Mucosa of gallbladder (tissue), 1 donor: ENCODE results near the gene DCN. TPM values are rescaled to one million over a fixed set of nuclear protein-coding genes. Genes with fewer than 3 reads are reported as not detected.
A peak's percentile ranks its signal among the peaks of the same experiment; 100 is the strongest.

Experiments
- DNase-seq: peaks from one replicate; pipeline ENCODE4 v3.0.0-alpha.2; 2020; ENCODE audit warnings: low spot score
- total RNA-seq: library from RNA; stranded (reverse); gene quantifications from one replicate; pipeline ENCODE4 v1.2.1, GENCODE V29; 2021
- donor health status: DM: no; HTN: no; CAD: no.

The DCN gene
- total RNA-seq, 1 donor from 2014 or later = 387 TPM

DNA sequence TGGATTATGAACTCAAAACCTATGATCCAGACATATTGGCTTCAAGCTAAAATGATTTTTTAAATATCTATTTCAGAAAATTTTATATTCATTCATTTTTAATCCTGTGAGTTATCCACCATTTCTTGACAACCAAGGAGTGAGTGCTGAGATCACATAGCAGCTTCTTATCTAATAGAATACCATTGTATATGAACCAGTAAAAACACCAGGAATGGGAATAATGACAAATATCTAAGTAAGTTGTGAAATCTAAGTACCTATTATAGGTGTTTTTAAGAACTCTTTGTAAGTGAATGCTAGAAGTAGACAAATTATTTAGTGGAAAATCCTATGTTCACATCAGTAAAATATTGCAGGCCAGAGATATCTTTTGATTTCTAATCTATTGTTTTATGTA, 79.5 kb downstream of the DCN start:
- DNase-seq = no peak

DNA sequence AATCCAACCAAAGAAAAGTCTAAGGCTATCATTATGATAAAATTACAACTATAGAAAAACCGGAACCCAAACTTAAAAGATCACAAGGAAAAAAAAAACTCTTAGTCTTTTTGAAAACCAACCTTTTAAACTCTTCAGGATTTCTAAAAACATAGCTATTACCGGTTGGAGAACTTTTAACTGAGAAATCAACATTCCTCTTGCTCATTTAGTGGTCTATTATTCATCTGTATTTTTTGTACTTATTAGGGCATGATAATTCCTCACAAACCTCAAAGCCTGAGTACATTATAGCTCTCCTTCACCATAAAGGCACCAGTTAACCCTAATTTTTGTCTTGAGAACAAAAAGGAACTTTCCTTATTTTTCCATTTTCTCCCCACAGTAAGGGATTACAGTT, 81.7 kb downstream of the DCN start:
- DNase-seq = no peak

DNA sequence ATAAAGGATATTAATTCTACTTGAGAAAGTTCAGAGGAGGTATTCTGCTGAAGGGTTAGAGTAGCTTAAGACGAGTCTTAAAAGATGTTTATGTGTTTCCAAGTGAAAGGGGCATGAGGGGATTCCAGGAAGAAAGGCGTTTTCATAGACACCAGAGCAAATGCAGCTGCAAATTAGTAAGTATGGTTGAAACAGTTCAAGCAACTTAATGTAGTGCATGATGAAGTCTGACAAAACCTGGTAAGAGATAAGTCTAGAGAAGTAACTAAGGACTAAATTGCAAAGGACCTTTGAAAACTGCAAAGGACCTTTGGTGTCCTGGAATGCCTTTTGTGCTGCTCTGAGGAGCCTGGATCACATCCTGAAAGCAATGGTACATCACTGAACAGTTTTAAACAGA, 82.8 kb downstream of the DCN start:
- no peak for DNase-seq

DNA sequence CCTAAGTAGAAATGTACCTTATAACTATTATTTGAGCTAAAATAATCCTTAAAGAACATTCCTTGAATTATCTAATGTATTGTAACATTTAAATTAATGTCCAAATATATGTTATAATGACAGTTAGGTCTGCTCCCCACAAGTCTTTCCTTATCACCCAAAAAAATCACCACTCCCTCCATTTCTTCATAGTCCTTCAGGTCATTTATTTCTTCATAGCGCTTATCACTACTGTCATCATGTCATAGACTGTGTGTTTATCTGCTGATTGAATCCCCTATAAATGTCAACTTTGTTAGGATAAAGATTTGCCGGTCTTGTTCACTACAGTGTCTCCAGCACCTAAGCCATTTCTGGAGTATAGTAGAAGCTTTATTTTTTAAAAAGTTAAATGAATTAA, 83.3 kb downstream of the DCN start:
- no peak for DNase-seq

DNA sequence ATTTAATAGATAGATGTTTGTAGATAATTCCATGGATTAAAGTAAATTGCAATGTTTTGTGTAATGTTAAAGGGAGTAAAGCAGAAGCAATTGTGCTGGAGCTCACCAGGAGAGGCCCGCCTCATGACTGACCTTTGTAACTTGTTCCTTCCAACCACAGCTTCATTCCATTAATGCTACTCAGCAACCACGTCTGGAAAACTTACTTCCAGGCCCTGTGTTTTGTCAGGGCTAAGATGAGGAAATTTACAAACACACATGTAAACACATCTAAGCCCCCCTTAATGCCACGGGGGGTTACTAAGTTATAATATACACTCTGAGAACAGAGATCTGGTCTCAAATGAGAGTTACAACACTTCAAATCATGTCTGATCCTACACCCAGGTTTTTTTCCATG, 83.7 kb downstream of the DCN start:
- DNase-seq = peak; percentile 42

DNA sequence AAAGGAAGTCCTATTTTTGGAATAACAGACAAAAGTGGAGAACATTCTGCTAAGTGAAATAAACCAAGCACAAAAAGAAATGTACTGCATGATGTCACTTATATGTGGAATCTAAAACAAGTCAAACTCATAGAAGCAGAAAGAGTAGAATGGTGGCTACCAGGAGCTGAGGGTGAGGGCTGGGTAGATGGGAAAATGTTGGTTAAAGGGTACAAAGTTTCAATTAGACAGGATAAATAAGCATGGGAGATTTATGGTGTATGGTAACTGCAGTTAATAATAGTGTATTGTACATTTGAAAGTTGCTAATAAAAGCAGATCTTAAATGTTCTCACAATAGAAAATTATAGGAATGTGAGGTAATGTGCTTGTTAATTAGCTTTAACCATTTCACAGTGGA, 84.2 kb downstream of the DCN start:
- no peak for DNase-seq

DNA sequence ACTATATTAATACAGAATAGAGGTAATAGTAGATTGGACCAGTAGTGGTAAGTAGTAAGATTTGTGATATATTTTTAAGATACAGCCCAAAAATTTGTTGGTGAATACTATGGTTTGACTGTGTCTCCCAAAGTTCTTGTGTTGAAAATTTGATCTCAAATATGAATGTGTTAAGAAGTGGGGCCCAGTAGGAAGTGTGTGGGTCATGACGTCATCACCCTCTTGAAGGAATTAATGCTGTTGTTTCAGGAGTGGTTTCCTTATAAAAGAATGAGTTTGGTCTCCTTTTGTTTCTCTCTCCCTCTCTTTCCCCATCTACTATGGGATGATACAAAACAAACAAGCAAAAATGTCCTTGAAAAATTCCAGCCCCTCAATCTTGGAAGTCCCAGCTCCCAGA, 87.7 kb downstream of the DCN start:
- DNase-seq = no peak

DNA sequence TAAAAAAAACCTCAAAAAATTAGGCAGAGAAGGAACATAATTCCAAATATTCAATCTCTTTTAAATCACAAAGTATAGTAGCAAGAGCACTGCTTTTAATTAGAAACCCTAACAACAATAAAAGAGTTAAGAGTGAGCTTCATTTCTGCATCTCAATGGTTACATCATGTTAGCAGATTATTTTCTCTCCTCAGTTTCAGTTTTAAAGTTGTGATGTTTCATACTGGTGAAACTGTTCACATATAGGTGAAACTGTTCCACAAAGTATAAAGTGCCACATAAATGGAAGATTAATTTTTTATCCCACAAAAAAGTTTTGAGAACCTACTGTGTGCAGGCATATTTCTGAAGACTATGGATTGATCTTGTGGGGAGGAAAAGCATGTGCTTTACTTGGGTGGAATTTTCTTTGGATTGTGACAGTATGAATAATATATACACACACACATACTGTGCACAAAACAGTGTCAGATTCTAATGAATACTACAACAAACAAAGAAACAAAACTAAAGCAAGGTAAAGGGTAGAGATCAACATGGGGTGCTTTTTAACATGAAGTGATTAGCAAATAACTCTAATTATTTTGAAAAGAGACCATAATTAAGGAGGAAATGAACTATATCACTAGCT, 88.5 kb downstream of the DCN start:
- DNase-seq = no peak

DNA sequence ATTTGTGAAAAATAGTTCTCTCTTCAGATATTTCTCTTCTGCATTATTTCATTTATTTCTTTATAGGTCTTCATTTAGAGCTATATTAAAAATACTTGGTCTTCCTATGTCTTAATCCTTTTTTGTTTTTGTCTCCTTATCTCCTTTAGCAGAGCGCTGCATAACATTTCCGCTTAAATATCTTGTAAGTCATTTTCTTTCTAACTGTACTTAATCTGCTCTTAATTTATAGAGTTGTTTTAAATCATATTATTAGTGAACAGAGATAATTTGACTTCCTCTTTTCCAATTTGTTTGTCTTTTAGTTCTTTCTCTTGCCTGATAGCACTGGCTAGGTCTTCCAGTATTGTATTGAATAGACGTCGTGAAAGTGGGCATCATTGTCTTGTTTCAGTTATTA, 89.3 kb downstream of the DCN start:
- DNase-seq = no peak

DNA sequence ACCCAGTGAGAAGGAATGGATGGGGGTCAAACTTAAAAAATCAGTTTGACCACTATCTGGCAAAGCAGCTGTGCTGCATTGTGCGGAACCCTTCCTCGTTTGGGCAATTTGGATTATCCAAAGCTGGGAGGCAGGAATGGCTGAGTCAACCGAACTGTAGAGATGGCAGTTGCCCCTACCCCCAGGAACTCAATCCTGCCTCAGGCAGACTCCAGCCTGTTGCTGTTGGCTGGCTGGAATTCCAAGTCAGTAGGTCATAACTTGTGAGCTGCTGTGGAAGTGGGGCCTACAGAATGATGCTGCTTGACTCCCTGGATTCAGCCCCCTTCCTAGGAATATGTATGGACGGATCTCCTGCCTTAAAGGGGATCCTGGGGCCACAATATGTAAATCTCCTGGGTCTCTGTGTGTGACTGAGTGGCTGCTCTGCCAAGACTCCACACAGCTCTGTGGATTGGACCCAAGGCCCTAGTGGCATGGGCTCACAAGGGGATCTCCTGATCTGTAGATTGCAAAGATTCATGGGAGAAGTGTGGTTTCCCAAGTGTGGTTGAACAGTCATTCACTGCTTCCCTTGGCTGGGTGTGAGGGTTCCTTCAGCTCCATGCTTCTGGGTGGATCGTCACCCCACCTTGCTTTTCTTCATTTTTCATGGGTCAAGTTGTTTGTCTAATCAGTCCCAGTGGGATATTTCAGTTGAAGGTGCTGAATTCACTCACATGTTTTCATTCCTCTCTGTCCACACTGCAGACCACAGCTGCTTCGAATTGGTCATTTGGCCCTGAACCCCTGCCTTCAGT, 90.5 kb downstream of the DCN start:
- DNase-seq = no peak

Other genes with a start within 250 kb of the DCN start
- gene CCER1, start 227.6 kb downstream of the DCN start, total RNA-seq = not detected
- not detected for gene EPYC, start 177.8 kb downstream of the DCN start, total RNA-seq
- not detected for gene KERA, start 124.8 kb downstream of the DCN start, total RNA-seq
- gene LUM, start 71.3 kb downstream of the DCN start, total RNA-seq = 172 TPM